Stimulated activated CD4-positive, alpha-beta T cell treated with anti-CD3 and anti-CD28 coated beads, Interleukin-2, amount 100 ng/mL, for 48 hours (primary cell): ENCODE data around the gene PTGFRN.
"Not testable (repeated sequence)": the region's sequence is repeated elsewhere in the genome, so short reads cannot be mapped to it uniquely, and the experiment has no call there.

ENCODE experiments used
- DNase-seq, 2 donors: peaks; one replicate each; pipeline ENCODE4 v3.0.0-alpha.2; 2020

Gene PTGFRN

DNA sequence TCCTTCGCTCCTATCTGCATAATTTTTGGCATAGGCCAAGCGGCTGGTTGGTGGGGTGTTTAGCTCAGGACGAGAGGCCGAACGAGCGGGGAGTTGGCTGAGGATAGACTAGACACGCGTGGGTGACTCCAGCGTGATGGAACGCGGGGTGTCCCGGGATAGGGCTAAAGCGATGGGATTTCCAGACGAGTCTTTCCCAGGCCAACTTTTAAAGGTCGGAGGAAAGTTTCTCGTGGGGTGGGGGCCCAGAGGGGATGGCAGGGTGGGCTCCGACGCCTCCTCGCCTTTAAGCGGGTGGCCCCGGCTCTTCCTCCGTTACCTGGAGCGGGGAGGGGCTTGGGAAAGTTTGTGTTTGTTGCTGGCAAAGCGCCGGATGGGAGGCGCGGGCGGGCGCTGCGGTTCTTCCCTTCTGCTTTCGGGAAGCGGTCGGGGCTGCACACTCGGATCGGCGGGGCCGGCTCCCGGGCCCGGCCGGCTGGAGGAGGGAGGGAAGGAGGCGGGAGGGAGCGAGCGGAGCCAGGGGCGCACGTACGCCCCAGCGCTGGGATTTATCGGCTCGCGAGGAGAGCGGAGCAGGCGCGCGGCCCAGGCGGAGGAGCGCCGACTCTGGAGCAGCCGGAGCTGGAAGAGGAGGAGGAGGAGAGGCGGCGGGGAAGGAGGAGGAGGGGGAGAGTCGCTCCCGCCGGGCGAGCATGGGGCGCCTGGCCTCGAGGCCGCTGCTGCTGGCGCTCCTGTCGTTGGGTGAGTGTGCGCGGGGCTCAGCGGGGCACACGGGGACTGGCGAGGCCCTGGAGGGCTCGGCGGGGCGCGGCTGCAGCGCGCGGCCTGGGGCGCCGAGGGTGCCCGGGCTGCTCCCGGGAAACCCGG is at the start of gene PTGFRN:
Gene PTGFRN (plus strand): TSS at position 405 of the 867 bp plus-strand sequence. CDS start 288 bp downstream, at position 693.
- peak; percentile 12 for DNase-seq

DNA sequence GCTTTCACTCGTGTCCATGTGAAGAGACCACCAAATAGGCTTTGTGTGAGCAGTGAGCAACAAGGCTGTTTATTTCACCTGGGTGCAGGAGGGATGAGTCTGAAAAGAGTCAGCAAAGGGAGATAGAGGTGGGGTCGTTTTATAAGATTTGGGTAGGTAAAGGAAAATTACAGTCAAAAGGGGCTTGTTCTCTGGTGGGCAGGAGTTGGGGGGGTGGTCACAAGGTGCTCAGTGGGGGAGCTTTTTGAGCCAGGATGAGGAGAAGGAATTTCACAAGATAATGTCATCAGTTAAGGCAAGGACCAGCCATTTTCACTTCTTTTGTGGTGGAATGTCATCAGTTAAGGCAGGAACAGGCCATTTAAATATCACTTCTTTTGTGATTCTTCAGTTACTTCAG is 49.5 kb upstream of the PTGFRN start:
- DNase-seq = not testable (repeated sequence)

DNA sequence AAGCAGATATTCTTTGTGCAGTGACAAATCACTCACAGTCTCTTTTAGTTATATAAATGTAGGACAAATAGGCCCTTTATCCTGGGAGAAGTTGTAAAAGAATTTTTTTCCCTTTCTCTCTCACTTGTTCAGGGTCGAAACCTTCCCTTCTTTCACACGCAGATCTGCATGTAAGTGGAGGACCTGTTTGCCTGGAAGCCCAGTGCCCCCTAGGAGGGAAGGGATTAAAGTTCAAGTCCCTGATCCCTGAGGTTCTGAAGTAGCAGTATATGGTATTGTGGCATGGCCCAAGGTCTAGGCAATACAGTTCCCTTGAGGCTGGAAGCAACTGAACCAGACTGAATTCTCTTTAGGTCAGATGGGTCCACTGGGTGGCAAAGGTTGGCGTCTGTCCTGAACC is 48.6 kb upstream of the PTGFRN start:
- DNase-seq = no peak

DNA sequence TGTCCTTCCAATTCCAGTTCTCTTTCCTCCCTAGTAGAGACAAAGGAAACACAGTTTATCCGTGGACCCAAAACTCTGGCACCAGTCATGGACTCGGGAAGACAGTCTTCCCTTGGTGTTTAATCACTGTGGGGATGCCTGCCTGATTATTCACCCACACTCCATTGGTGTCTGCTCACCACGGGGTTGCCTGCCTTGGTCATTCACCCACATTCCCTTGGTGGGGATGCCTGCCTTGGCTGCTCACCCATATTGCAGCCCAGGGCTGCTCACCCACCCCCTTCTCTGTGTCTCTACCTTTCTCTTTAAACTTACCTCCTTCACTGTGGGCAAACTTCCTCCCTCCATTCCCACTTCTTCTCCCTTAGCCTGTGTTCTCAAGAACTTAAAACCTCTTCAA is 46.7 kb upstream of the PTGFRN start:
- not testable (repeated sequence) for DNase-seq

DNA sequence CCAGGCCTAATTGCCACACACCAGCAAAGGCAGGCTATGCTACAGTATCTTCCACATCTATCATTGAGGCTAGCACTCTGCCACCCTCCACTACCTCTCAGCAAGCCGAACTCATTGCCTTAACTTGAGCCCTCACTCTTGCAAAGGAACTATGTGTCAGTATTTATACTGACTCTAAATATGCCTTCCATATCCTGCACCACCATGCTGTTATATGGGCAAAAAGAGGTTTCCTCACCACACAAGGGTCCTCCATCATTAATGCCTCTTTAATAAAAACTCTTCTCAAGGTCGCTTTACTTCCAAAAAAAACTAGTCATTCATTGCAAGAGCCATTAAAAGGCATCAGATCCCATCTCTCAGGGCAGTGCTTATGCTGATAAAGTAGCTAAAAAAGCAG is 43.2 kb upstream of the PTGFRN start:
- DNase-seq = not testable (repeated sequence)

DNA sequence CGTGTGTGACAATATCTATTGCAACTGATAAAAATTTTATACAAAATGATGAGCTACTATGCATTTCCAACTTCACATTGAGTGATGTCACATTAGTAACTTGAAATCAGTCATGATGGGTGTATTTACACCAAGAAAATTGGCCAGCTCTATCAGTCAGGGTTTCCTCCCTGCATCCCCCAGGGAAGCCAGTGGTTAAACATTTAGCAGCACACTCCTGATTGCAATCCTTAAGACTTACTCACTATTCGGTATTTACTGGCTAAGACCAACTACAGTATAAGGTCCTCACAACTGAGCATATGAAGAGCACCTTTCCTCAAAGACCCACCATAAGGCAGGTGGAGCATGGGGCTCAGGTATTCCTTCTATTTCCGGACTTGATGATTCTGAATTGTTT is 41.3 kb upstream of the PTGFRN start:
- no peak for DNase-seq

DNA sequence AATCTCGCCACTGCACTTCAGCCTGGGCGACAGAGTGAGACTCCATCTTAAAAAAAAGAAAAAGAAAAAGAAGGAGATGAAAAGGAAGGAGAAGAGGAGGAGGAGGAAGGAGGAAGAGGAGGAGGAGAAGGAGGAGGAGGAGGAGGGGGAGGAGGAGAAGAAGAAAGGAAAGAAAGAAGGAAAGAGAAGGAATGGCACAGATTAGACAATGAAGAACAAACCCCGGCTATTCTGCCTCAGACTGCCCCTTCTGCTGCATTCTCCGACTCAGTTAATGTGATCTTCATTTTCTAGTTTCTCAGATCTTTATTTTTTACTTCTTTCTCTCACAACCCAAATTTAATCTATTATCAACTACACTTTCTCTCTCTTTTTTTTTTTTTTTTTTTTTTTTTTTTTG is 40.1 kb upstream of the PTGFRN start:
- DNase-seq = no peak

- no peak for DNase-seq
These were observed 39.4 kb upstream of the PTGFRN start for GRCh38 chr1:116870300-116870699.

DNA sequence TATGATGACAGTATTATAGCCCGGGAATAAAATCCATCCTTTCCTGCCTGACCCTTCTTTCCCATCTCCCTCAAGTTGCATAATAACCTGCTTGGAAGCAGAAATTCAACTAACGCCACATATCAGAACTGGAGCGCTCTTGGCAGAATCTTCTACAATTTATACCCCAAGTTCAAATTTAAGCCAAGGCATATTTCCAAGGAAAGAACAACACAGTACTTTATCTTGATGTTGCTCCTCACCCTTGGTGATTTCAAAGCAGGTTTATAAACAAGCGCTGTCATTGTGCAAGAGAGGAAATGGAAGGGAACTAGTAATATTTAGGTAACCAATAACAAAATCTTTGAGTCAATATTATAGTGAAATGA is 38.0 kb upstream of the PTGFRN start:
- DNase-seq = no peak

DNA sequence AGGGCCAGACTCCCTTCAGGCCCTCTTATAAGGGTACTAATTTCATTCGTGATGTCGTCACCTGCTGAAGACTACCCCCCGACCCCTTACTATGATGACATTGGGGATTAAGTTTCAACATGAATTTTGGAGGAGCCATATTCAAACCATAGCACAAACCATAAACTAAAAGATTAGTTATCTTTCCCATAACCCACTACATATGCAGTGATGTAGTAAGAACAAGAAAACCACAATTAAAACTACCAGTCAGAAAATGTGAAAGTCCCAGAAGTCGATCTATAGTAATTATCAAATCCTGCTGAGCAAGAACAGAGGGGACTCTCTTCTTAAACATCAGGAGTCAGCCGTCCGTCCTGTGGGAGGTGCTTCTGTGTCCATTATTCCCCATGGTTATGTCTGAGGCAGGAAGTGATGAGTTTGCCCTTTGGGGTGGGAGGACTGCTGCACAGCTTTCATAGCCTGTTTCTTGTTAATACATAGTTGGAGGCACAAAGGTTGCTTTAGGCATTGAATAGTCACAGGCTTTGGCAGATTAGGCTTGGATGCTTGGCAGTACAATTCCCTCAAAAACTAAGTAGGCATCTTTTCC is 35.9 kb upstream of the PTGFRN start:
- DNase-seq = peak in 1 of 2 donors; percentile 19

DNA sequence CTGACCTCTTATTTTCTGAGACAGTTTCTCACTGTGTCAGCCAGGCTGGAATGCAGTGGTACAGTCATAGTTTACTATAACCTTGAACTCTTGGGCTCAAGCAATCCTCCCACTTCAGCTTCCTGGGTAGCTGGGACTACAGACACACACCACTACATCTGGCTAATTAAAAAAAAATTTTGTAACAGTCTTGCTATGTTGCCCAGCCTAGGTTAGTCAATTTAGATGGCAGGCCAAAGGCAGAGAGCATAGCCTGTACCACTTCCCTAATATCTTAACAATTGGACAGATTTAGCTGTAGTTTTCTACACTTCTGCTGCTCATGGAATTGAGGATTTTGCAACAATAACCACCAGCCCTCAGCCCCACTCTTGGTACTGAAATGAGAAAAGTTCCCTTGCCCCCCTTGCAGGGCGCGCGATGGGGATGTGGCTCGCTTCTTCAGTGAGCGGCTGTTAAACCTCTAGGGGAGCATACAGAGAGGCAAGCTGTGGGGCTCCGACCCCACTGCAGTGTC is 34.9 kb upstream of the PTGFRN start:
- DNase-seq = no peak

- DNase-seq = no peak
These were observed 34.3 kb upstream of the PTGFRN start for GRCh38 chr1:116875391-116875790.

- not testable (repeated sequence) for DNase-seq
These were observed 33.8 kb upstream of the PTGFRN start for GRCh38 chr1:116875946-116876345.

DNA sequence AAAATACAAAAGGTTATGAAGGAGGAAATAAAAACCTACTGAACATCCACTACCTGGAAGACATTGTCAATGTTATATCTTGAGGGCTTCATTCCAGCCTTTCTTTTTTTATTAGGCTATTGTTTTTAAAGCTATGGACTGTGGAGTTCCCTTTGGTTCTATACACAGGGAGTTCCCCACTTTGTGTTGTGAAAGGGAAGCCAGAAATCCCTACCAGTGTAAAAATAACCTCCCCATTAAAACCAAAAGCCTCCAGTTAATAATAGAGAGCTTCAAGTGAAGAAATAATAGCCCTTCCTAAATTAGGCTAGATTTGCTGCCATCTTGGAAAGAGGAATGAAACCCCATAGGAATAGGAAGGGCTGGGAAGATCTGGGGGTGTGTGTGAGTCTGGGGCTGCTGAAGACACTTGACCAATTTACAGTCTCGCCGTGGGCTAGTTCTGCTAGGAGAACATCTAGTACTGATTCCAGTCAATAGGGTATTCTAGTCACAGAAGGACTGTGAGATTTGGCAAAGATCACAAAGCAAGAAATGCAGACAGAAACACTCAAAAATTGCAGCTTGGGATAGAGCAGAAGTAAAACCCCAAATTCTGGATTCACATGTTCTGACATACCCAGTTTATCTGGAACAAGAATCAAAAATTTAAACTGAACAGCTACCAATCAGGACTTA is 32.4 kb upstream of the PTGFRN start:
- DNase-seq = no peak

DNA sequence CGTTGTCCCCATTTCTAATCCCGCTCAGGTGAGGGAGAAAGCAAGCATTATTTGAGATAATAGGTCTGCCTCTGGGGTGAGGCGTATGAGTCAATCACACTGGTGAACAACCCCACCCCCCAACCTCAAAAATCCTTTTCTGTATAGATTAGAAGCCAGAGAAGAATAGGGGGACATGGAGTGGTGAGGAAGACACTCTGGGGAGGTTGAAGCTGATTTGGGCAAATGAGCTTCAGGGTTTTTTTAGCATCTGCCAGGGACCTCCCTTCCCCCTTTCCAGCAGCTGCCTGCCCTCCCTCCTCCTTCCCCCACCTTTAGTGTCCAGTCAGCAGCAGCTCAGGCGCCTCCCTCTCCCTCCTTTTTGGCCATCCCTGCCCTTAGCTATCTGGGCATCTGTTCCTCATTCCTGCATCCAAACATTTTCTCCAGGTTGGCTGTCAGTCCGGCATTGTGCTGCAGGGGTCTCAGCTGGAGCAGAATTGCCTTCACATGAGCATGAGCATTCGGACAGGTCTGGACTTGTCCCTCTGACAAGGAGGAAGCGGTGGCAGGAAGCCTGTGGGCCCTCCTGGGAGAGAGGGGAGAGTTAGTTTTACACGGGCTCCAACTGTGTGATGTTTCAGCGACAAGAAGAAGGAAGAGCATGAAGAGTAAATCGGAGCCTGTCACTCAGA is 30.8 kb upstream of the PTGFRN start:
- DNase-seq = no peak

GRCh38 chr1:116879478-116880133 is 30.1 kb upstream of the PTGFRN start:
- no peak for DNase-seq

- no peak for DNase-seq
These were observed 28.8 kb upstream of the PTGFRN start for GRCh38 chr1:116880917-116881316.

DNA sequence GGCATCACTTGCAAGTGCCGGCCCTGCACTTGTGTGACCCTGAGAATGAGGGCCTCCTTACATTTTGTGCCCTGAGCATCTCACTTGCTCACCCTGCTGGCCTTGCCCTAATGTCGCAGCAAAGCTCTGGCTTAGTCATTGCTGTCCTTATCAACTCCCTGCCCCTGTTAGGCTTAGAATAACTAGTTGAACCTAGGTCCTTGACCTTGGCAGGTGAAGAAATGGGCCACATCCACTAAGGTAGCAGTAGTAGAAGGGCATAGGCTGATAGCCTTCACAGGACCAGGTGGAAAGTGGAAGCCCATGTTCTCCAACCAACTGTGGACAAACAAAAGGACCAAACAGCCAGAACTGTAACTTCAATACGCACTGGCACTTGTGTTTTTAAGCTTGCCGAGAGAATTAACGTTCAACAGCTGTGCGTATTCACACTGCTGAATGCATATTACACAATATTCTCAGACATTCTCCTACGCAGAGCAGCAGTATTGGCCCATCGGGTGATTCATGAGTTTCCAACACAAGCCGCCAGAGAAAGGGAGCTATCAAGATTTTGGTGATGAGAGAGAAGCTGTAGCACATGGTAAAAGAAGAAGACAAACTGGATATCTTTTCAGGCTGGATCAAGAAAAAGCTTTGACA is 27.7 kb upstream of the PTGFRN start:
- DNase-seq = peak in 1 of 2 donors; percentile 29

GRCh38 chr1:116882866-116883265 is 26.9 kb upstream of the PTGFRN start:
- no peak for DNase-seq

DNA sequence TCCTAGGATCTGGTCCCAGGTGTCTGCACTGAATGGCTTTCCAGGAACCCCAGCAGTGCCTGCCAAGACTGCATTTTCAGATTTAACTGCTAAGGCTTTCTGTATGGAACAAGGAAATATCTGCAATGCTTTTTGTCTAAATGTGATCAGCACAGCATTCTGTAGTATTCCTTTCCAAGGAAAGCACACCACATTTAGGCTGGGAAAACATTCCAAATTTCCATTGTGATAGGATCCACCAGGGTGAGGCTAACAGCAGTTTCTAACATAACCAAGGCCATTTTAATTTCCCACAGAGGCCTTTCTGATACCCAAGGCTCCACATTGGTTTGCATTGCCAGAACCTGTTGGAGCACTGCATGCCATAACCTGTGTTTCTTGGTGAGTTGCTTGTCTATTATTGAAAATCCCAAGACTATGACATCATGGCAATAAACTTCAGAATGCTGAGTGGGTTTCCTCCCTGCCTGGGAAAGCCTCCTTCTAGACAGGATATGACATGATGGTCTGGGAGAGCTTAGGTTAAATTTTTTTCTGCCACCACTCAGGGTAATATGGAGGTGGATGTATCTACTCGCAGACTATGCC is 23.3 kb upstream of the PTGFRN start:
- DNase-seq = no peak

DNA sequence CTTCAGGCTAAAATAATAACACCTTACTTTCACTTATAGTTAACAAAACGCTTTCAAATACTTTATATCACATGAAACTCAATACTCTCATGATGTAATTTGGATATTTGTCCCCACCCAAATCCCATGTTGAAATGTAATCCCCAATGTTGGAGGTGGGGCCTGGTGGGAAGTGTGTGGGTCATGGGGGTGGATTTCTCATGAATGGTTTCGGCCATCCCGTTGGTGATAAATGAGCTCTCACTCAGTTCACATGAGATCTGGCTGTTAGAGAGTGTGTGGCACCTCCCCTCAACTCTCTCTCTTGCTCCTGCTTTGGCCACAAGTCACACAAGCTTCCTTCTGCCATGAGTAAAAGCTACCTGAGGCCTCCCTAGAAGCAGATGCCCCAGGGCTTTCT is 22.5 kb upstream of the PTGFRN start:
- no peak for DNase-seq

DNA sequence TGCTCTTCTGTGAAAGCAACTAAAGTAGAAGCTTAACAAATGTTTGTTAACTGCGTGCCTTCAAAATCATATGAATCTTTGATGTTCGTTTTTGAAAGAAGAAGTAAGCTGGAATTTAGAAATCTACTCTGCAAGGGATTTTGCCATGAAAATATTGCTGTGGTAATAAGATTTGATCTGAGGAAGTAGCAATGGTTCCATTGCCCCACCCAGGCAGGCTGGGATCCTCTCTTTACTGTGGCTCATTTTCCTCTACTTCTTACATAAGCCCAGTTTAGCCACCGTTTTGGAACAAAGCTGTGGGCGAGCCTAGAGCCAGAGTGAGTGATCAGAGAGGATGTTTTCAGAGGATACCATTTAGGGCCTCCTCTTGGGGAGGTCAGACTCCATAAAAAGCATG is 20.3 kb upstream of the PTGFRN start:
- no peak for DNase-seq
